ENCODE results near the gene ZBTB20. TPM values are rescaled to one million over a fixed set of nuclear protein-coding genes. Genes with fewer than 3 reads are reported as not detected.

The ZBTB20 gene
- total and polyA plus RNA-seq, 2 of the 4 experiments (the other 2 are of a cell fraction), result 0.75 to 14.7 TPM

- Histone ChIP-seq H3K4me1 (ENCODE audit: control insufficient read depth, insufficient read depth, low read length) (peaks cover 3% of the 10 kb centered on the region), H2AFZ (replicated peaks; ENCODE audit: low read length, poor library complexity) (no peak overlapping the region), H4K8ac (ENCODE audit: low read depth in 2 of 2, low read length in 2 of 2) (no peak overlapping the region), H3K9me1 (ENCODE audit: insufficient read depth, low read length) (peaks cover 7% of the 10 kb centered on the region; the same call in 1 of the 2 replicates), H4K91ac (ENCODE audit: insufficient read depth, low read depth, low read length) (no peak overlapping the region), H3K79me1 (ENCODE audit: low read depth in 1 of 2, low read length in 2 of 2) (peaks cover 0 to 19% of the 10 kb centered on the region in 2 experiments; a peak in 3 of 4 replicates), H2AK5ac (ENCODE audit: low read depth, low read length) (no peak overlapping the region), H2BK20ac (ENCODE audit: low read depth, low read length) (no peak overlapping the region), H3K9me3 (ENCODE audit: control insufficient read depth, insufficient read depth, low read length) (no peaks in the 10 kb centered on the region), H4K5ac (ENCODE audit: low read depth, low read length) (no peak overlapping the region), H3K18ac (ENCODE audit: low read depth, low read length) (0 out of 2 replicates have a peak overlapping the region, but pooled peaks have one; percentile 26), H2BK5ac (ENCODE audit: low read depth, low read length, poor library complexity, severe bottlenecking) (no peak overlapping the region), H3K4me3 (ENCODE audit: insufficient read depth, low read depth, low read length) (no peak overlapping the region), H2AK9ac (replicated peaks; ENCODE audit: low read depth, low read length, poor library complexity) (no peak overlapping the region), H2BK120ac (ENCODE audit: low read depth, low read length) (no peak overlapping the region), H3K4me2 (ENCODE audit: low read depth, low read length) (no peak overlapping the region), H4K20me1 (ENCODE audit: insufficient read depth, low read length) (no peaks in the 10 kb centered on the region; the same call in 1 of the 2 replicates), H3K14ac (replicated peaks; ENCODE audit: low read depth, low read length) (no peak overlapping the region), H3K4ac (ENCODE audit: low read depth, low read length) (no peak overlapping the region), H3K27me3 (ENCODE audit: control insufficient read depth, insufficient read depth, low read length) (no peaks in the 10 kb centered on the region), H2BK15ac (ENCODE audit: low read depth, low read length) (no peak overlapping the region), H3K23ac (ENCODE audit: low read depth, low read length) (no peak overlapping the region), H3K56ac (ENCODE audit: extremely low read depth, insufficient read depth, low read length) (no peak overlapping the region), H3K36me3 (ENCODE audit: control insufficient read depth, insufficient read depth, low read length) (no peaks in the 10 kb centered on the region), H3K9ac (ENCODE audit: low read depth, low read length) (no peak overlapping the region), H3K27ac (ENCODE audit: insufficient read depth, low read length) (no peak overlapping the region)
- intact Hi-C loops (cut with micrococcal nuclease), result no loop called here
- ChIA-PET CTCF (no interaction called here), POLR2A (ENCODE audit: unreplicated experiment) (no interaction called here)
- in situ Hi-C loops (cut with MboI; ENCODE audit: low sequenced_read_pairs), result no loop called here
- TF ChIP-seq CHD1 (IDR thresholded peaks at IDR 0.05; ENCODE audit: low read depth, low read length), result no peak
- TF ChIP-seq MAZ (IDR thresholded peaks at IDR 0.05; ENCODE audit: borderline replicate concordance, low read depth, low read length), result no peak
- TF ChIP-seq, protein P1, sequence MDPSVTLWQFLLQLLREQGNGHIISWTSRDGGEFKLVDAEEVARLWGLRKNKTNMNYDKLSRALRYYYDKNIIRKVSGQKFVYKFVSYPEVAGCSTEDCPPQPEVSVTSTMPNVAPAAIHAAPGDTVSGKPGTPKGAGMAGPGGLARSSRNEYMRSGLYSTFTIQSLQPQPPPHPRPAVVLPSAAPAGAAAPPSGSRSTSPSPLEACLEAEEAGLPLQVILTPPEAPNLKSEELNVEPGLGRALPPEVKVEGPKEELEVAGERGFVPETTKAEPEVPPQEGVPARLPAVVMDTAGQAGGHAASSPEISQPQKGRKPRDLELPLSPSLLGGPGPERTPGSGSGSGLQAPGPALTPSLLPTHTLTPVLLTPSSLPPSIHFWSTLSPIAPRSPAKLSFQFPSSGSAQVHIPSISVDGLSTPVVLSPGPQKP (IDR thresholded peaks at IDR 0.05; ENCODE audit: borderline replicate concordance, low read depth, low read length), result no peak
- no peak for TF ChIP-seq CEBPB (IDR thresholded peaks at IDR 0.05; ENCODE audit: low read depth, low read length)
- TF ChIP-seq MXI1 (IDR thresholded peaks at IDR 0.05; ENCODE audit: borderline replicate concordance, low read depth, low read length), result no peak
- no peak for TF ChIP-seq RAD21 (IDR thresholded peaks at IDR 0.05; ENCODE audit: low read length)
- TF ChIP-seq CTCF (conservative IDR thresholded peaks at IDR 0.05; ENCODE audit: low read depth, low read length), result no peak
- no peak for TF ChIP-seq MAFK (IDR thresholded peaks at IDR 0.05; ENCODE audit: low read depth, low read length)
- no peak for TF ChIP-seq NFE2L2 (IDR thresholded peaks at IDR 0.05; ENCODE audit: low read depth, low read length)
- no peak for TF ChIP-seq SMC3 (IDR thresholded peaks at IDR 0.05; ENCODE audit: low read depth, low read length)
- TF ChIP-seq USF2 (IDR thresholded peaks at IDR 0.05; ENCODE audit: low read depth, low read length), result no peak
- TF ChIP-seq RCOR1 (IDR thresholded peaks at IDR 0.05; ENCODE audit: insufficient replicate concordance, low read length), result no peak
- TF ChIP-seq RFX5 (IDR thresholded peaks at IDR 0.05; ENCODE audit: low read depth, low read length), result no peak
- TF ChIP-seq FOS (IDR thresholded peaks at IDR 0.05; ENCODE audit: low read depth, low read length), result no peak
- TF ChIP-seq BHLHE40 (IDR thresholded peaks at IDR 0.05; ENCODE audit: low read depth, low read length), result no peak
- TF ChIP-seq POLR2A (IDR thresholded peaks at IDR 0.05; ENCODE audit: low read depth, low read length), result no peak
- no TSS peak for BruUV-seq (replicated peaks)
- dilution Hi-C loops (cut with HindIII; ENCODE audit: low sequenced_read_pairs, unreplicated experiment), result no loop called here
- no peak for DNase-seq
- WGBS, 2 experiments (ENCODE audit: extremely low coverage in 2 of 2, insufficient read length in 1 of 2), result no CpG with 5 or more reads among the region's 7 CpGs
- ATAC-seq (ENCODE audit: low read depth), result no peak
These were observed 666.0 kb downstream of the ZBTB20 start for GRCh38 chr3:114481113-114481512.

All from IMR-90 (cell line).